AML-193 (cell line): ENCODE data around the gene CLIP3.

ENCODE experiments used
- DNase-seq, 2 experiments: peaks; one replicate each; lab custom pipeline; 2025; lab: John Stamatoyannopoulos, UW

The CLIP3 gene

GRCh38 chr19:35978832-35979365, 53.8 kb downstream of the CLIP3 start:
- DNase-seq: no peak

- no peak for DNase-seq
Measured at GRCh38 chr19:35978271-35978670, 54.4 kb downstream of the CLIP3 start.

- DNase-seq: peak; percentile 11 to 14
Measured at GRCh38 chr19:35977446-35978222, 55.0 kb downstream of the CLIP3 start.

- DNase-seq: peak in 1 of 2 experiments; percentile 12
Measured at GRCh38 chr19:35975608-35976214, 57.0 kb downstream of the CLIP3 start.

- no peak for DNase-seq
Measured at GRCh38 chr19:35973487-35973886, 59.2 kb downstream of the CLIP3 start.

GRCh38 chr19:35966771-35967170, 65.9 kb downstream of the CLIP3 start:
- no peak for DNase-seq
